HG03139 (cell line): ENCODE data around the gene PERCC1.

ENCODE experiments used
- ATAC-seq: cut with Tn5 transposase; IDR thresholded peaks from one replicate; pipeline ENCODE4 v1.9.1; 2021; ENCODE audit not compliant: unreplicated experiment

PERCC1 gene

GRCh38 chr16:1448536-1449116, 17.7 kb downstream of the PERCC1 start:
- no peak for ATAC-seq

GRCh38 chr16:1449201-1449788, 18.4 kb downstream of the PERCC1 start:
- ATAC-seq, result no peak

- no peak for ATAC-seq
Observed at GRCh38 chr16:1450218-1450617, 19.3 kb downstream of the PERCC1 start.

GRCh38 chr16:1450841-1451240, 20.0 kb downstream of the PERCC1 start:
- no peak for ATAC-seq

DNA sequence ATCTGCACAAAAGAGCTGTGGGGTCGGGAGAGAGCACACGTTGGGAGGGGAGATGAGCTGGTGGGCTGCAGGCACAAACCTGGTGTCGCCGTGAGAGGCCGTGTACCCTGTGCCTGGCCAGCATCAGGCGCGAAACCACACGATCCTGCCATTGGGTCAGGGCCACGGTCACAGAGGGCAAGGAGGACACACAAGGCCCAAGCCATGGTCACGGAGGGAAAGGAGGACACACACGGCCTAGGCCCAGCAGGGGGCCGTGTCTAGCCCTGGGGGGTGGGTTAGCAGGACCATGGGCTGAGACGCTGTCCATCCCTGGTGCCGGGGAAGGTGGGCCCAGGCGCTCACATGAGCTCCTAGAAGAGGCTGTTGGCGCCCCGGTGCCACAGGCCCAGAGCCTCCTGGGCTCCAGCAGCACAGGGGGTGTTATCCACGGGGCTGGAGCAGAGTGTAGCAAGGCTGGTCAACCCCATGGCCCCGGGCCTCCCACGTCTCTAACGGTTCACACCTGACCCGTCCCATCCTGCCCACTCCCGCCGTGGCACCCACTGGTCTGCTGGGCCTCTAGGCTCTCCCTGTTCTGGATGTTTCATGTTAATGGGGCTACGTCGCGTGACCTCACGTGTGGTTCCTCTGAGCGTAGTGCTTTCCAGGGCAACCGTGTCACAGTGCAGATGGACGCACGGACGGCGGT, 21.0 kb downstream of the PERCC1 start:
- ATAC-seq, result no peak

GRCh38 chr16:1452530-1452929, 21.7 kb downstream of the PERCC1 start:
- ATAC-seq, result no peak

- no peak for ATAC-seq
Observed at GRCh38 chr16:1453316-1453715, 22.4 kb downstream of the PERCC1 start.

- ATAC-seq, result no peak
Observed at GRCh38 chr16:1454561-1454960, 23.7 kb downstream of the PERCC1 start.

DNA sequence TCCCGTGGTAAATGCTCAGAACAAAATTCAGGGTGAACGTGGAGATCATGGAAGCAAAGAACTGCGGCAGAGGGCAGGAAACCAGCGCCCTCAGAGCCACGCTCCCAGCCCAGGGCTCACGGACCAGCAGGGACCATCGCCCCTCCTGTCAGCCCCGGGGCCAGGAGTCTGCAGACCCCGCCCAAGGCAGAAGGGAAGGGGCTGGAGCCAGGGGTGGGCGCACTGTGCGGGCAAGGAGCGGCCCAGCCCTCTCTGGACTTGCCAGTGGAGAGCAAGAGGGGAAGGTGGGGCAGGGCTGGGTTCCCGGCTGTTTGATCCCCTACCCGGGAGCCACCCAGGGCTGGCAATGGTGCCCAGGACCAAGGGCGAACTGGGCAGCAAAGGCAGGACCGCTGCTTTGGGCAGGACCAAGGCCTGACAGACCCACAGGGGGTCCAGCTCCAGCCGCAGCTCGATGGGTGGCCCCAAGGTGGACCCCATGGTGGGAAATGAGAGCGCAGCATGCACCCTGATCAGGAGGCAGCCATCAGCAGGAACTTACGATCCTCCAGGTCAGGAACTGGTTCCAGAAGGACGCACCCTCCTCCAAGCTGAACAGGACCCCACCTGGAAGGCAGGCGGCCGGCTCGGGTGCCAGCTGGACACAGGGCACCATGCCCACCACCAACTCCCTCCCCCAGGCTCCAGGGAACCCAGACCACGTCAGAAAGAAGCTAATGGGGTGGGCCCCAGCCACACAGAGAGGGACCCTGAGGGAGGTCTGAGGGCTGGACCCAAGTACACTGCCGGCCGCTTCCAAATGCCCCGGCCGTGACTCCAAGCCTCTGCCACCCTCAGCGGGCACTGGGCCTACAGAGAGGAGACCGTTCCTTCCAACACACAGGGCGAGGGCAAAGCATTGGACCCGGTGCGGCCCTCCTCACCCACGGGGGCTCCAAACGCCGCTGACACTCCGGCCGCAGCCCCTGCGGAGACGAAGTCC, 24.6 kb downstream of the PERCC1 start:
- no peak for ATAC-seq

- ATAC-seq, result no peak
Observed at GRCh38 chr16:1456951-1457350, 26.1 kb downstream of the PERCC1 start.

DNA sequence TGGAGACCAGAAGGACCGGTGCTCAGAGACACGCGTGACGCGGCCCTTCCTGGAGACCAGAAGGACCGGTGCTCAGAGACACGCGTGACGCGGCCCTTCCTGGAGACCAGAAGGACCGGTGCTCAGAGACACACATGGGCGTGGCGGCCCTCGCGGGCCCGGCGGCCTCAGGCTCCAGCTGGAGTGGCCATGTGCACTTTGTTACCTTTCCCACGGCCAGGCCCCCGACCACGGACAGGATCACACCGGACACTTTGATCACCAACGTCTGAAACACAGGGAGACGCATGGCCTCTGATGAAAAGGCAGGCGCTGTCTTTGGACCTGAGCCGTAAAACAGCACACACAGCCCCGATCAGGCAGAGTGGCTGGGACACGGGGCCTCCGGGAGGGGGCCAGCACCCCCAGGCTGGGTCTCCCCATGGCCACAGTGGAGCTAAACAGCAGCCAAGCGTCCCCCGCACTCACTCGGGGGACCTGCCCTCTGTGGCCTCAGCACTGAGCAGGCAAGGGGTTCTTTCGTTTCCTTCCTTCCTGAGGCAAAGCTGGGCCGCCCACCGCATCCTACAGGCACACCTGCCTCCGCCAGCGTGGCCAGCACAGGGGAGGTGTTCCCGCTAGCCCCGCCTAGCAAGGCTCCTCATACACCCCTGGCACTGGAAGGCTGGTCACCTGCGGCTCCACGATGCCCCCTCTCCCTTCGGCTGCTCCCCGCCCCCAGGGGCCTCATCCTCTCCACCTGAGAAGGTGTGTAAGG, 26.8 kb downstream of the PERCC1 start:
- no peak for ATAC-seq

GRCh38 chr16:1458336-1458976, 27.6 kb downstream of the PERCC1 start:
- no peak for ATAC-seq

DNA sequence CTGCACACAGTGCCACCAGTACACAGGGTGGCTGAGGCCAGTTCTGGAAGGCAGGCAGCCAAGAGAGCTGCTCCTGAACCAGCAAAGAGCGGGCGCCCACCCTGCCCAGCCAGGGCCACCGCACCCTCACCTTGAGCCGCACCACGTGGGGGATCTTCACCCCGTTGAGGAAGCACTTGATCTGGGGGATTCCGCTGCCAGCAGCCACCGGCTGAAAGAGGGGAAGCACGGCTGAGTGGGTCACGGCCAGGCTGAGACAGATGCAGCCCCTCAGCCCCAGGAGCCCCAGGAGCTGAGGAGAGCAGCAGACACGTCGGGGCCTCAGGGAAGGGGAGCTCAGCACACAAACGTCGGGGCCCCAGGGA, 28.1 kb downstream of the PERCC1 start:
- no peak for ATAC-seq

DNA sequence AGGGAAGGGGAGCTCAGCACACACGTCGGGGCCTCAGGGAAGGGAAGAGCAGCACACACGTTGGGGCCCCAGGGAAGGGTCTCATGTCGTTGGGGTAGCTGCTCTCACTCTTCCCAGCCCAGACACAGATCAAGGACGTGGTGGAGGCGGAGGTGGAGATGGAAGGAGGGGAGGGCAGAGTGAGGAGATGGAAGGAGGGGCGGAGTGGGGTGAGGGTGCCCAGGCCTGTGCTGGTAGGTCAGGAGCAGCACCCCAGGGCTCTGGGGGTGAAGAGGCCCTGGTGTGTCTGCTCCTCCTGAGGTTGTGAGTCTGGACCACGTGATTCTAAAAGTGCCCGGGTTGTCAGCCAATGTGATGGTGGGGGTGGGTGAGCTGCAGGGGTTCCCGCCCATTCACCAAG, 29.1 kb downstream of the PERCC1 start:
- ATAC-seq, result no peak

- ATAC-seq, result no peak
Observed at GRCh38 chr16:1460602-1461138, 29.8 kb downstream of the PERCC1 start.

- no peak for ATAC-seq
Observed at GRCh38 chr16:1461146-1461545, 30.3 kb downstream of the PERCC1 start.

- ATAC-seq, result no peak
Observed at GRCh38 chr16:1464196-1464893, 33.5 kb downstream of the PERCC1 start.

DNA sequence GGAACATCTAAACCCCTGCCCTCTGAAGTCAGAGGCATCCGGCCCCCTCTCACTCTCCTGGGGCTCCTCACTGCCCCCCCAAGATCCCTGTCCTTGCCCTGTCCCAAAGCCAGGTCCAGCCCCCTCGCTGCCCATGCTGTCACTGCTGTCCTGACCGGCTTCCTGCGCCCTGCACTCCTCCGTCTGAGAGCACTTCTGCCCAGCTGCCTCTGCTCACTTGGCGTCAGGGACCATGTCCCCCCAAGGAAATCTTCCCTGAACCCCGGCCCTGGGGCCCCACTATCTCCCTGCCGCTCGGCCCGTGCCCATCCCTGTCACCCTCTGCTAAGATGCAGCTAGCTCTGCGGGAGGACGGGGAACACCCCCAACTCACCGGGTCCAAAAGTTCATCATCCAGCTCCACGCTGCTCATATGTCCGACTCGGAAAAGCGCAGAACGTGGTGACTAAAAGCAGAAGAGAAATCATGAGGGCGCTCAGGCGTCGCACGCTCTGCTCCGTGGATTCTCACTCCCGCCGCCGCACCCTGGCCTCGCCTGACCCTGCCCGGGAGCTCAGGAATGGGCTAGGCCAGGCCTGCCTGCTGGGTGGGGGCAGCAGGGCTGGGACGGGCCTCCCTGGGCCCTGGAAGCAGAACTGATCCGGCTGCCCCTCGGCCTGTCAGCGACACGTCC, 34.2 kb downstream of the PERCC1 start:
- no peak for ATAC-seq

DNA sequence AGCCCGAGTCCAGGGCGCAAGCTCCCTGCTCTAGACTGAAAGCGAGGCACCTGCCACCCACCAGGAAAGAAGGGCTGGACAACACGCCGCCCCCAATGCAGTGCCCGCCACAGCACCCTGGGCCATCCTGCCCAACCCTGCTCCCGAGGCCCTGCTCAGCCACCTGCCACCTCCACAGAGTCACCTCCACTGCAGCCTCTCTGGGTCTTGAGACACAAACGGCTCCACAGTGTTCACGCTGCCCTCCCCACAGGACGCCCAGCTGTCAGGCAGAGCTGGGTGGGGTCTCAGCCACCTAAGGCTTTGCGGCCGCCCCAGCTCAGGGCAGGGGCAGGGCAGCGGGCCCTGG, 34.7 kb downstream of the PERCC1 start:
- ATAC-seq, result no peak
